ENCODE data around the gene GNAT1. TPM values are rescaled to one million over a fixed set of nuclear protein-coding genes. Genes with fewer than 3 reads are reported as not detected.

GNAT1 gene
- total RNA-seq, 1 experiment from 2014 or later, result not detected

- Histone ChIP-seq H3K27ac (ENCODE audit: insufficient read length, low read depth, low read length) (no peak overlapping the region), H3K79me2 (ENCODE audit: insufficient read depth, low read length) (no peaks in the 10 kb centered on the region), H3K4me2 (ENCODE audit: insufficient read depth, insufficient read length, low read length) (no peak overlapping the region), H4K20me1 (ENCODE audit: control insufficient read depth, insufficient read depth, insufficient read length) (no peaks in the 10 kb centered on the region), H3K4me1 (ENCODE audit: insufficient read depth, low read length) (no peaks in the 10 kb centered on the region), H4K5ac (ENCODE audit: insufficient read length, low read depth, low read length) (no peak overlapping the region), H2BK5ac (ENCODE audit: insufficient read length, low read length) (no peak overlapping the region), H3K14ac (ENCODE audit: insufficient read depth, low read length) (no peak overlapping the region), H2BK12ac (ENCODE audit: insufficient read length, low read depth, low read length) (no peak overlapping the region), H3K56ac (ENCODE audit: insufficient read length, low read depth, low read length) (no peak overlapping the region), H3K4ac (ENCODE audit: low read depth, low read length) (no peak overlapping the region), H2AFZ (ENCODE audit: low read length) (no peak overlapping the region), H4K8ac (replicated peaks; ENCODE audit: insufficient read length, low read depth, low read length) (no peak overlapping the region), H4K91ac (ENCODE audit: insufficient read length, low read depth, low read length) (no peak overlapping the region), H3K9ac (ENCODE audit: extremely low read depth, insufficient read length, low read length) (no peak overlapping the region), H3K9me3 (ENCODE audit: control insufficient read depth, low read depth, low read length) (no peaks in the 10 kb centered on the region), H3K27me3 (ENCODE audit: insufficient read depth, low read length) (no peaks in the 10 kb centered on the region), H2BK15ac (ENCODE audit: low read depth, low read length) (no peak overlapping the region), H3K18ac (ENCODE audit: insufficient read length, low read depth, low read length) (no peak overlapping the region), H2AK5ac (ENCODE audit: insufficient read length, low read length) (no peak overlapping the region), H2BK120ac (ENCODE audit: low read depth, low read length, poor library complexity, severe bottlenecking) (no peak overlapping the region), H3K23me2 (ENCODE audit: insufficient read length, low read depth, low read length, poor library complexity, severe bottlenecking) (peaks cover 12% of the 10 kb centered on the region), H3T11ph (ENCODE audit: low read length) (no peak overlapping the region), H3K23ac (ENCODE audit: insufficient read length, low read depth, low read length) (no peak overlapping the region), H2BK20ac (ENCODE audit: low read depth, low read length, poor library complexity, severe bottlenecking) (no peak overlapping the region), H3K79me1 (ENCODE audit: insufficient read depth, low read depth, low read length, poor library complexity, severe bottlenecking) (no peaks in the 10 kb centered on the region)
- H3K4me1 Mint-ChIP-seq, result peaks cover 38 to 49% of the 10 kb centered on the region in 2 experiments
- TF ChIP-seq CTCF (conservative IDR thresholded peaks at IDR 0.05), result no peak
- H3K27me3 Mint-ChIP-seq (ENCODE audit: low read depth), result peaks cover 19% of the 10 kb centered on the region
- DNase-seq, result no peak
- no peak overlapping the region; a peak in 2 of 5 replicates for H3K4me3 Mint-ChIP-seq
- no peaks in the 10 kb centered on the region; a peak in 1 of 7 replicates for H3K36me3 Mint-ChIP-seq (ENCODE audit: insufficient read depth in 1 of 3, low read depth in 3 of 3)
- peak overlapping the region in 1 of 3 experiments; percentile 1; a peak in 1 of 7 replicates for H3K27ac Mint-ChIP-seq
- peaks cover 0 to 2% of the 10 kb centered on the region in 2 experiments; a peak in 3 of 5 replicates for H3K9me3 Mint-ChIP-seq
- WGBS (ENCODE audit: extremely low coverage, insufficient read length, low lambda C conversion rate), result no CpG with 5 or more reads among the region's 4 CpGs
Observed at GRCh38 chr3:50230794-50231125, 39.4 kb downstream of the GNAT1 start.
